Measurements from ENCODE around the gene AKR1A1. TPM values are rescaled to one million over a fixed set of nuclear protein-coding genes. Genes with fewer than 3 reads are reported as not detected.
"Not testable (repeated sequence)": the region's sequence is repeated elsewhere in the genome, so short reads cannot be mapped to it uniquely, and the experiment has no call there.

AKR1A1 gene
- total RNA-seq: 56.1 TPM

- DNase-seq: peak; percentile 89
These were observed at the start of gene AKR1A1 for GRCh38 chr1:45550401-45551351. AKR1A1 (plus strand) TSS chr1:45550826; CDS start chr1:45561795, 10,969 bp downstream.

- no peak for DNase-seq
These were observed 49.1 kb upstream of the AKR1A1 start for GRCh38 chr1:45501505-45501859.

GRCh38 chr1:45503462-45504360, 46.9 kb upstream of the AKR1A1 start:
- no peak for DNase-seq

- no peak for DNase-seq
These were observed 43.4 kb upstream of the AKR1A1 start for GRCh38 chr1:45507195-45507594.

- DNase-seq: no peak
These were observed 42.7 kb upstream of the AKR1A1 start for GRCh38 chr1:45507893-45508292.

- no peak for DNase-seq
These were observed 42.1 kb upstream of the AKR1A1 start for GRCh38 chr1:45508295-45509151.

GRCh38 chr1:45510036-45510971, 40.3 kb upstream of the AKR1A1 start:
- no peak for DNase-seq

- no peak for DNase-seq
These were observed 39.6 kb upstream of the AKR1A1 start for GRCh38 chr1:45510972-45511527.

- peak; percentile 14 for DNase-seq
These were observed 38.0 kb upstream of the AKR1A1 start for GRCh38 chr1:45512641-45513054.

GRCh38 chr1:45513532-45514260, 36.9 kb upstream of the AKR1A1 start:
- not testable (repeated sequence) for DNase-seq

- DNase-seq: no peak
These were observed 34.6 kb upstream of the AKR1A1 start for GRCh38 chr1:45516036-45516435.

GRCh38 chr1:45516465-45516864, 34.2 kb upstream of the AKR1A1 start:
- DNase-seq: no peak

GRCh38 chr1:45518366-45518765, 32.3 kb upstream of the AKR1A1 start:
- not testable (repeated sequence) for DNase-seq

GRCh38 chr1:45518910-45519309, 31.7 kb upstream of the AKR1A1 start:
- DNase-seq: no peak

GRCh38 chr1:45519774-45520173, 30.9 kb upstream of the AKR1A1 start:
- not testable (repeated sequence) for DNase-seq

- peak; percentile 96 for DNase-seq
These were observed 29.0 kb upstream of the AKR1A1 start, which contains the start of gene PRDX1 for GRCh38 chr1:45521413-45522323. PRDX1 (minus strand) TSS chr1:45521884; CDS start chr1:45519043, 2,841 bp downstream.

GRCh38 chr1:45522324-45523104, 28.1 kb upstream of the AKR1A1 start:
- DNase-seq: no peak

GRCh38 chr1:45523516-45523915, 27.1 kb upstream of the AKR1A1 start:
- not testable (repeated sequence) for DNase-seq
